Posterior cingulate gyrus (tissue), 11 donors: Measurements from ENCODE around the gene DCTPP1.
"Not testable (repeated sequence)": the region's sequence is repeated elsewhere in the genome, so short reads cannot be mapped to it uniquely, and the experiment has no call there.

ENCODE experiments used
- DNase-seq, 10 donors: peaks; one replicate each; pipeline versions ENCODE4 v3.0.0 to v3.0.0-alpha.2; 2020 to 2021; ENCODE audit warnings: mixed read lengths in 3 of 10
- intact Hi-C: fragments of 100-400 bp; cut with DNase I; formaldehyde crosslinking; loops from one replicate; pipeline ENCODE4 v1.15.1; 2023

The DCTPP1 gene

DNA sequence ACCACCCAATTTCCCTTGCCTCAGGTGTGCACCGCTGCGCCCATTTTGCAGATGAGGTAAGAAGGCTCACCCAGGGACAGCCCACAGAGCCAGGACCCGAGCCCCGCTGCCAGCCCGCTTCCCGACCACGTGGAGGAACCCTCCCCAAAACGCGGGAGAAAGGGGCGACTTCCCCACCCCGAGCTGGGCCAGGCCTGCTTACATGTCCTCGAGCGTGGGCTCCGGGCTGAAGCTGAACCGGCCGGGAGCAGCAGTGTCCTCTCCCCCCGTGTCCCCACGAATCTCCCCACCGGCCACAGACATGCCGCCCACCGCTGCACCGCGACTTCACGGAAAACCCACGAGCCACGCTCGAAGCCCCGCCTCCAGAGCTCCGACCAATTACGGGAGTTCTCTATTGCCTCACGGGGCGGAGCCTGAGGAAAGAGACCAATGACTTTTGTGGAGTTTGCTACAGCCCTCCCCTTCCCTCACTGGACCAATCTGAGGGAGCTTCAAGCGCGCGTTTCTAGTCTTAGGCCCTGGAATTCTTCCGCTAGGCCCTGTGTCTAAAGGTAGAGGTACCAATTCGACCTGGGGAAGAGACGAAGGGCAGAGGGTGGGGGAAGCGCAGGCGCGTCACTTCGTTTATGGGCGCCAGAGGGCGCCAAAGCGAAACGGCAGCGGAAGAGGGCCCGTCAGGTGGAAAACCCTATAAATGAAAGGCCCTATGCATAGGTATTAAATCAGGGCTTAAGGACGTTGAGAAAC, at the start of gene DCTPP1:
Gene DCTPP1, minus strand, starts transcription at position 353 of the 750 bp plus-strand sequence. Its CDS starts 50 bp downstream, at position 303.
- DNase-seq, result peak; percentile 87 to 99 (median 94)
- intact Hi-C loops, result no loop called here

DNA sequence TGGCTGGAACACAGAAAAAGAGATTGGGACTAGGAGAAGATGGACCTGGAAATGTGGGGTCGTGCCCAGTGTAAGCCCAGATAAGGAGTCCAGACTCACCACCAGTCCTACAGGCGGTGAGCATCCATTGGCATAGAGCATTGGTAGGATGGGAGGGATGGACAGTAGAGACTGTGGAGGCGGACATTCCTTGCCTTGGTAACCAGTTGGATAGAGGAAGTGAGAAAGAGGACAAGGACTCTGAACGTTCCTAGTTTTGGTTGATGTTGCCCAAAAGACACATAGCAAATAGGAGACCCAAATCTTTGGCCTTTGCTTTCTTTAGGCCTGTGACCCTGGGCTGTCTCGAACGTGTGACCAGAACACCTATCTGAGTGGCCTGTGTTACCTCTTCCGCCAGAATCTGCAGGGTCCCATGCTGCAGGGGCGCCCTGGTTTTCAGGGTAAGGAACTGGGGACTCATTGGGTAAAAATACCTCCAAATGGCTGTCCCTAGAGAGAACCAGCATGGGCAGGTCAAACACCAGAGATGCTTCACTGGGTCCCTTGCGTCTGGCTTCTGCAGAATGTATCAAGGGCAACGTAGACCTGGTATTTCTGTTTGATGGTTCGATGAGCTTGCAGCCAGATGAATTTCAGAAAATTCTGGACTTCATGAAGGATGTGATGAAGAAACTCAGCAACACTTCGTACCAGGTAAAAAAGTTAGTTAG, 49.1 kb upstream of the DCTPP1 start:
- DNase-seq, result peak in 1 of 10 donors; percentile 39
- intact Hi-C loops, result no loop called here

DNA sequence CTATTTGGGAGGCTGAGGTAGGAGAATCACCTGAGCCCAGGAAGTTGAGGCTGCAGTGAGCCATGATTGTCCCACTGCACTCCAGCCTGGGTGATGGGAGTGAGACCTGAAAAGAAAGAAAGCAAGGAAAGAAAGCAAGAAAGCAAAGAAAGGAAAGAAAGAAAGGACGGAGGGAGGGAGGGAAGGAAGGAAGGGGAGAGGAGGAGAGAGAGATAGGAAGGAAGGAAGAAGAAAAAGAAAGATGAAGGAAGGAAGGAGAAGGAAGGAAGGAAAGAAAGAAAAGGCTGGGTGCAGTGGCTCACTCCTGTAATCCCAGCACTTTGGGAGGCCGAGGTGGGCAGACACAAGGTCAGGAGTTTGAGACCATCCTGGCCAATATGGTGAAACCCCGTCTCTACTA, 47.9 kb upstream of the DCTPP1 start:
- DNase-seq, result peak in 1 of 10 donors; percentile 11
- intact Hi-C loops, result not testable (repeated sequence)

DNA sequence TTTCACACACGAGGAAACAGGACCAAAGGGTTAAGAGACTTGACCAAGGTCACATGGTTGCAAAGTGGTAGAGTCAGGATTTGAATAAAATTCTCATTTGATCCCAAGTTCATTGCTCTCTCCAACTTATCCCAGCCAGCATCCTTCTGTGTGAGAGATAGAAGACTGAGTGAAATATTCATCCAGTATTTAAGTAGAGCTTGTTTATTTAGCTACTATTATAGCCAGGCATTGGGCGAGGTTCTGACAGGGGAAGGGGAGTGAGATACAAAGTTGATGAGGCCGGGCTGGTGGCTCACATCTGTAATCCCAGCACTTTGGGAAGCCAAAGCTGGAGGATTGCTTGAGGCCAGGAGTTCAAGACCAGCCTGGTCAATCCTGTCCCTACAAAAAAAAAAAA, 47.2 kb upstream of the DCTPP1 start:
- DNase-seq, result no peak
- intact Hi-C loops, result no loop called here

DNA sequence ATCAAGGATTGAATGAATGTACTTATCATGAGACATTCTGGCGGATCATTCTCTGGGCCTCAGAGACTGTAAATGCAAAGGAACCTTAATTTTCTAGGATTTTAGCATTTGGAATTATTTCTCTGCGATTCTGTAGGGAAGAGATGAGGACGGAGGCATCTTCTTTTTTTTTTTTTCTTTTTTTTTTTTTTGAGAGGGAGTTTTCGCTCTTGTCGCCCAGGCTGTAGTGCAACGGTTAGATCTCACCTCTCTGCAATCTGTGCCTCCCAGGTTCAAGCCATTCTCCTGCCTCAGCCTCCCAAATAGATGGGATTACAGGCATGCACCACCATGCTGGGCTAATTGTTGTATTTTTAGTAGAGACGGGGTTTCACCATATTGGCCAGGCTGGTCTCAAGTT, 44.9 kb upstream of the DCTPP1 start:
- DNase-seq, result no peak
- intact Hi-C loops, result no loop called here

DNA sequence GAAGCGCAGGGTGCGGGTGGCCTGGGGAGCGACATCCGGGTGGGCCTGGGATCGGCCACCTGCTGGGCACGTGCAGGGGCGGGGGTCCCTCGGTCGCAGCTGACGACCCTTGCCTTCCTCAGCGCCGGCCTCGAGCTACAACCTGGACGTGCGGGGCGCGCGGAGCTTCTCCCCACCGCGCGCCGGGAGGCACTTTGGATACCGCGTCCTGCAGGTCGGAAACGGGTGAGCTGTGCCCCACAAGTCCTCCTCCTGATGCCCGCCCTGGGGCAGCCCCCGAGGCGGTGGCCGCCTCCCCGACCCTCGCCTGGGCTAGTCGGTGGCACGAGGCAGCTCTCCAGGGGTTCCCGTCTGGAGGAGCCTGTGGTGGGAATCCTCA, 44.2 kb upstream of the DCTPP1 start:
- intact Hi-C loops, result no loop called here
- DNase-seq, result peak in 1 of 10 donors; percentile 46

DNA sequence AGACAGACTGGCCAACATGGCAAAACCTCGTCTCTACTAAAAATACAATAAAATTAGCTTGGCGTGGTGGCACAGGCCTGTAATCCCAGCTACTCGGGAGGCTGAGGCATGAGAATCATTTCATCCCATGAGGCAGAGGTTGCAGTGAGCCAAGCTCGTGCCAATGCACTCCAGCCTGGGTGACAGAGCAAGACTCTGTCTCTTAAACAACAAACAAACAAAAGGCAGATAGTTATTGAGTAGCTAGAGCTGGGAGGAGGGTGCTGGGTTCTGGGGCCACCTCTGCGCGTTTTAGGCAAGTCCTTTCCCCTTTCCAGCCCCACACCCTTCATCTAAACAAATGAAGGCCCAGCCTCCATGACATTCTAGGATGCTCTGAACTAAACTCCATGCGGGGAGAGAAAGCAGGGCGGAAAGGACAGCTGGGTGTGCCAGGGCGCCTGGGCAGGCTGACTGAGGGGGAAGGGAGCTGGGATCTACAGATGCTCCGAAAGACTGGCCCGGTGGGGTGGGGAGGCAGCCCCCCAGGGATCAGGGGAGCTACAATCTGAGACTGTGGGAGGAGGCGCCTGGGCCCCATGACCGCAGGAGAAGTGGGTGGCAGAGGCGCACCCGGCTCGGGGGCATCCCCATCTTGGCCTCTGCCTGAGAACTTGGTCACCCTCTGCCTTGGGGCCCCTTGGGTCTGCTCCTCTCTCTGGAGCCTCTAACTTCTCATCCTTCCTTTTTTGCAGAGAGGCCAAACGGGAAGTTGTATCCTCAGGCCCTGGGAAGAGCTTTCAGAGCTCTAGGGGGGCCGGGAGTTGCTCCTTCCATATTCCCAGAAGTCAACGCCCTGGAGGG, 43.6 kb upstream of the DCTPP1 start:
- intact Hi-C loops, result no loop called here
- peak in 1 of 10 donors; percentile 45 for DNase-seq

DNA sequence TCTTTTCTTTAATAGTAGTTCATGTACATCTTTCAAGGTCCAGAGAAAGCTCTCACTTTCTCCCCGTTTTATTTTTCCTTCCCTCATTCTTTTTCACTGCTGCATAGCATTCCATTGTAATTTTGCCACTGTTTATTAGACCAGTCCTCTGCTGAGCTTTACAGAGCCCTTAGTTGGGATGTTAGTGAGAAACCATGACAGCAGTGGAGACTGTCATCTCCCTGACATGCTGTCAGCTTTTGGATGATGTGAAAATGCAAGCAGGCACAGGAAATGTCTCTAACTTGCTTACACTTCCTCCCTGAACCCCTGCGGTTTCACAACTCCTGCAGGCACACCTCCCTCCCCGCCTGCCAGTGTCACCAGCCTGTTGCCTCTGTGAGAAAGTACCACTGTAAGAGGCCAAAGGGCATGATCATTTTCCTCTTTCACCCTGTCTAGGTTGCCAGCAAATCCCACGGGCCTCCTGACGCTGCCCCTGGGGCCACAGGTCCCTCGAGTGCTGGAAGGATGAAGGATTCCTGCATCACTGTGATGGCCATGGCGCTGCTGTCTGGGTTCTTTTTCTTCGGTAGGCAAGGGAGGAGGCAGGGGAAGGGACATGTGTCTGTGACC, 42.6 kb upstream of the DCTPP1 start, which contains the start of gene ITGAL:
Gene ITGAL, plus strand, starts transcription at position 415 of the 615 bp plus-strand sequence. Its CDS starts 96 bp downstream, at position 511.
- intact Hi-C loops, result no loop called here
- DNase-seq, result peak in 3 of 10 donors; percentile 21 to 81 (median 51)

DNA sequence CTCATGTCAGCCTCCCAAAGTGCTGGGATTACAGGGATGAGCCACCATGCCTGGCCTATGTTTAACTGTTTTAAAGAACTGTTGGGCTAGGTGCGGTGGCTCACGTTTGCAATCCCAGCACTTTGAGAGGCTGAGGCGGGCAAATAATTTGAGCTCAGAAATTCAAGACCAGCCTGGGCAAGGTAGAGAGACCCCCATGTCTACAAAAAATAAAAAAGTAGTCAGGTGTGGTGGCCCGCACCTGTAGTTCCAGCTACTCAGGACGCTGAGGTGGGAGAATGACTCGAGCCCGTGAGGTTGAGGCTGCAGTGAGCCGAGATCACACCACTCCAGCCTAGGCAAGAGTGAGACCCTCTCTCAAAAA, 40.8 kb upstream of the DCTPP1 start:
- intact Hi-C loops, result no loop called here
- DNase-seq, result peak in 1 of 10 donors; percentile 33

DNA sequence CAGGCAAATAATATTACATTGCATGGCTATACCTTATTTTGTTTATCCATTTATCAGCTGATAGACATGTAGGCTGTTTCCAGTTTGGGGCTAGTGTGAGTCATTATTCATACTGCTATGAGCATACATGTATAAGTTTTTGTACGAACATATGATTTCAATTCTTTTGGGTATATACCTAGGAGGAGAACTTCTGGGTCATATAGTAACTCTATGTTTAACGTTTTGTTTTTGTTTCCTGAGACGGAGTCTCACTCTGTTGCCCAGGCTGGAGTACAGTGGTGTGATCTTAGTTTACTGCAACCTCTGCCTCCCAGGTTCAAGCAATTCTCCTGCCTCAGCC, 40.3 kb upstream of the DCTPP1 start:
- no peak for DNase-seq
- intact Hi-C loops, result no loop called here

DNA sequence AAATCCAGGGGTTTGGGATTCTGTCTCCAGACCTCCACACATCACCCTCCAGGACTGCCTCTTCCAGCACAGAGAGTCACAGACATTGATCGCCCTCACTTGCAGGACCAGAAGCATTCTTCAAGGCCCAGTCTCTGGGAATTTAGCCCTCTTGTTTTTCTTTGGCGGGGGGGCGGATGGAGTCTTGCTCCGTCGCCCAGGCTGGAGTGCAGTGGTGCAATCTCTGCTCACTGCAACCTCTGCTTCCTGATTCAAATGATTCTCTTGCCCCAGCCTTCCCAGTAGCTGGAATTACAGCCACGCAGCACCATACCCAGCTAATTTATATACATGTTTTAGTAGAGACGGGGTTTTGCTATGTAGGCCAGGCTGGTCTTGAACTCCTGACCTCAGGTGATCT, 34.2 kb upstream of the DCTPP1 start:
- intact Hi-C loops, result no loop called here
- DNase-seq, result peak in 2 of 10 donors; percentile 4 to 52

DNA sequence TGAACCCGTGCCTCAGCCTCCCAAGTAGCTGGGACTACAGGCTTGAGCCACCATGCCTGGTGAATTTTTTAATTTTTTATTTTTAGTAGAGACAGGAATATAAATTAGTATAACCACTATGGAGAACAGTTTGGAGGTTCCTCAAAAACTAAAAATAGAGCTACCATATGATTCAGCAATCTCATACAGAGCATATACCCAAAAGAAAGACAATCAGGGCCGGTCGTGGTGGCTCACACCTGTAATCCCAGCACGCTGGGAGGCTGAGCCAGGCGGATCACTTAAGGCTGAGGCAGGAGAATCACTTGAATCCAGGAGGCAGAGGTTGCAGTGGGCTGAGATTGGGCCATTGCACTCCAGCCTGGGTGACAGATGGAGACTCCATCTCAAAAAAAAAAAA, 31.6 kb upstream of the DCTPP1 start:
- peak in 3 of 10 donors; percentile 11 to 45 (median 24) for DNase-seq
- intact Hi-C loops, result not testable (repeated sequence)

DNA sequence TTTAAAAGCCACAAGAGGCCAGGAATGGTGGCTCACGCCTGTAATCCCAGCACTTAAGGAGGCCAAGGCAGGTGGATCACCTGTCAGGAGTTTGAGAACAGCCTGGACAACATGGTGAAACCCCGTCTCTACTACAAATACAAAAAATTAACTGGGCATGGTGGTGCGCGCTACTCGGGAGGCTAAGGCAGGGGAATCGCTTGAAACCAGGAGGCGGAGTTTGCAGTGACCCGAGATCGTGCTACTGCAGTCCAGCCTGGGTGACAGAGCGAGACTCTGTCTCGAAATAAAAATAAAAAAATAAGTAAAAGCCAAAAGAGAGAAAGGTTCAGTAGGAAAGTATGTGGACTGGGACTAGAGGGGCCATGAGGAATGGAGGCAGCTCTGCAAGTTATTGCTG, 29.6 kb upstream of the DCTPP1 start:
- intact Hi-C loops, result no loop called here
- DNase-seq, result peak in 1 of 10 donors; percentile 8

DNA sequence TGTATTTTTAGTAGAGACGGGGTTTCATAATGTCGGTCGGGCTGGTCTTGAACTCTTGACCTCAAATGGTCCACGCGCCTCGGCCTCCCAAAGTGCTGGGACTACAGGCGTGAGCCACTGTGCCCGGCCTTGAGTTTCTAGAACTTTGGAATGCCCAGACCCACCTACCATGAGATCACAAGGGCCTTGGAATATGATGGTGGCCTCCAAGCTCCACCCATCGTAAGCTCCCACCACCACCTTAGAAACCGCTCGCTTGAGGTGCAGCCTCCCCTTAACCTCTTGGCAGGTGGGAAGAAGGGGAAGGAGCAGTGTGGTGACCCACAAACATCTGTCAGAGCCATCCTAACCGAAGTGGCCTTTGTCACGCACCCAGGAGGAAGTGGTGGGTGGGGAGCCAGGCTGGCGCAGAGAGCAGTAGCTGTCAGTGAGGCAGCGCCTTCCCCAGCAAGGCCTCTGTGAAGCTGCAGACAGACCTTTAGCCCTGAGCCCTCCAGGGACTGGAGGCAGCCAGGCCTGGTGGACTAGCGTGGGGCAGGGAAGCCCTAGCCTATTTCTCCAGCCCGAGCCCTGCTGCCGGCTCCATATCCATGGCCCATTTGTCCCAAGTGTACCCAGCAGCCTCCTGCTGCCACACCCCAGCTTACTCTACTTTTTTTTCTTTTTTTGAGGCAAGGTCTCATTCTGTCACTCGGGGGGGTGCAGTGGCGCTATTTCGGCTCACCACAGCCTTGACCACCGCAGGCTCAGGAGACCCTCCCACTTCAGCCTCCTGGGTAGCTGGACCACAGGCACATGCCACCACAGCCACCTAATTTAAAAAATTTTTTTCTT, 28.9 kb upstream of the DCTPP1 start:
- peak in 2 of 10 donors; percentile 44 to 52 for DNase-seq
- intact Hi-C loops, result no loop called here

DNA sequence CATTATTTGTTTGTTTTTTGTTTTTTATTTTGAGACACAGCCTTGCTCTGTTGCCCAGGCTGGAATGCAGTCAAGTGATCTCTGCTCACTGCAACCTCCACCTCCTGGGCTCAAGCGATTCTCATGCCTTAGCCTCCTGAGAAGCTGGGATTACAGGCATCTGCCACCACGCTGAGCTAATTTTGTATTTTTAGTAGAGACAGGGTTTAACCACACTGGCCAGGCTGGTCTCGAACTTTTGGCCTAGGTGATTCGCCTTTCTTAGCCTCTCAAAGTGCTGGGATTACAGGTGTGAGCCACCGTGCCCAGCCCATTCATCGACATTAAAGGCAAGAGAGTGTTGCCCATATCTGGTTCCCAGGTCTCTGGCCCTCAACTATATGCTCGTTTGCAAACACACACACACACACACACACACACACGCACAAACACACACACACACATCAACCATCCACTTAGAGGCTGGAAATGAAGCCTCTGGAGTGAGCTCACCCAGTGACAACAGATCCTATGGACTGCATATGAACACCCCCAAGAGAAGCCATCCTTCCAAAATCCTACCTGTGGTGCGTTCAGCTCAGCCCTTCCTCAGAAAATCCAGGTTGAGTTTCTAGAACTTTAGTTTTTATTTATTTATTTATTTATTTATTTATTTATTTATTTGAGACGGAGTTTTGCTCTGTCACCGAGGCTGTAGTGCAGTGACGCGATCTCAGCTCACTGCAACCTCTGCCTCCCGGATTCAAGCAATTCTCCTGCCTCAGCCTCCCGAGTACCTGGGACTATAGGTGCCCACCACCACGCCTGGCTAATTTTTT, 28.1 kb upstream of the DCTPP1 start:
- peak in 2 of 10 donors; percentile 4 to 32 for DNase-seq
- intact Hi-C loops, result no loop called here

DNA sequence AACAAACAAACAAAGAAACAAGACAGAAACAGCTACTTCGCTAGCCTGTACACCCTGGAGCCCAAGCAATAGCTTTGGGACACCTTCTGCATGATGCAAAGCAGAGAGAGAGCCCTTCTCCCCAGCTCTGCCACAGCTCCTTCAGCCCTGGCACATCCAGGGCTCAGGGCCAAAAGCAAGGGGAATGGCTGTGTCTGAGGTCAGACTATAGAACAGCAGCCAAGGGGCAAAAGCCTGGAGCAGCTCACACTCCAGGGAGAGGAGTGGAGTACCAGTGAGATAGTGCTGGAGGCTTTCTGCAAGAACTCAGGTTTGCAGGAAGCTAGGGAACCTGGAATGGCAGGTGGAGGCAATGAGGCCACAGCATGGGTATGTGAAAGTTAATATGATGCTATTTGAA, 27.4 kb upstream of the DCTPP1 start:
- intact Hi-C loops, result no loop called here
- peak in 1 of 10 donors; percentile 17 for DNase-seq

DNA sequence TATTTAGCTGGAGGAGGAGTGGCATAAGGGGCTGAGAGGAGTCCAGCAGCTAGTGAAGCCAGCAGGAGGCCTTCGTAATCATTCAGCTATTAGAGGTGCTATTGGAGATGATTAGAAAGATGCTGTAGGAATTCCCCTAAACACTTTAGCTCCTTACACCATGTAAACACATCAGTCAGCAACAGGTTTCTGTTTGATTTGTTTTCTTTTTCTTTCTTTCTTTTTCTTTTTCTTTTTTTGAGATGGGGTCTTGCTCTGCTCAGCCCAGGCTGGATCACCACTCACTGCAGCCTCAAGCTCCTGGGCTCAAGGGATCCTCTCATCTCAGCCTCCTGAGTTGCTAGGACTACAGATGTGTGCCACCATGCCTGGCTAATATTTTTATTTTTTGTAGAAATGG, 26.5 kb upstream of the DCTPP1 start:
- intact Hi-C loops, result no loop called here
- DNase-seq, result peak in 1 of 10 donors; percentile 12

DNA sequence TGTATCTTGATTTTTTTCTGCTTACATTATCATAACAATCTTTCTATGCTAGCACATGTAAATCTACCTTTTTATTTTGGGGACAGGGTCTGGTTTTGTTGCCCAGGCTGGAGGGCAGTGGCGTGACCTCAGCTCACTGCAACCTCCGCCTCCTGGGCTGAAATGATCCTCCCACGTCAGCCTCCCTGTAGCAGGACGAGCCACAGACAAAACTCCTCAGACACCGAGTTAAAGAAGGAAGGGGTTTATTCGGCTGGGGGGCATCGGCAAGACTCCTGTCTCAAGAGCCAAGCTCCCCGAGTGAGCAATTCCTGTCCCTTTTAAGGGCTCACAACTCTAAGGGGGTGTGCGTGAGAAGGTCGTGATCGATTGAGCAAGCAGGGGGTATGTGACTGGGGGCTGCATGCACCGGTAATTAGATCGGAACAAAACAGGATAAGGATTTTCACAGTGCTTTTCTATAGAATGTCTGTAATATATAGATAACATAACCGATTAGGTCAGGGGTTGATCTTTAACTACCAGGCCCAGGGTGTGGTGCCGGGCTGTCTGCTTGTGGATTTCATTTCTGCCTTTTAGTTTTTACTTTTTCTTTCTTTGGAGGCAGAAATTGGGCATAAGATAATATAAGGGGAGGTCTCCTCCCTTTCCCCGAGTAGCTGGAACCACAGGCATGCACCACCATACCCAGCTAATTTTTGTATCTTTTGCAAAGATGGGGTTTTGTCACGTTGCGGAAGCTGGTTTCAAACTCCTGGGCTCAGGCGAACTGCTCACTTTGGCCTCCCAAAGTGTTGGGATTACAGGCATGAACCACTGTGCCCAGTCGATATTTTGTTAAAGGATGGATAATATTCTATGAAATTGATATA, 23.1 kb upstream of the DCTPP1 start:
- DNase-seq, result peak in 2 of 10 donors; percentile 34 to 44
- intact Hi-C loops, result not testable (repeated sequence)
